Thoracic aorta (tissue), 2 donors: ENCODE results near the gene CHST13. TPM values are rescaled to one million over a fixed set of nuclear protein-coding genes. Genes with fewer than 3 reads are reported as not detected.

Experiments
- ATAC-seq: fragments of 150-250 bp; one replicate; pipeline ENCODE4 v1.8.0; 2017; ENCODE audit warnings: low read depth; ENCODE audit not compliant: insufficient number of reproducible peaks, low FRiP score
- DNase-seq: peaks from one replicate; pipeline ENCODE4 v3.0.0-alpha.2; 2020; ENCODE audit warnings: low spot score
- H3K27ac ChIP-seq, 2 donors: fragments of 200-600 bp; sonication (generic); 1 replicate in 1 of 2; 2 replicates in 1 of 2; pipeline ENCODE4 v1.5.1; 2016; ENCODE audit warnings: mild to moderate bottlenecking in 2 of 2, moderate library complexity in 2 of 2
- H3K27me3 ChIP-seq: fragments of 200-600 bp; sonication (generic); replicated peaks from 2 replicates; pipeline ENCODE4 v1.6.0; 2016; ENCODE audit warnings: mild to moderate bottlenecking; ENCODE audit not compliant: insufficient read depth
- H3K36me3 ChIP-seq: fragments of 200-600 bp; sonication (generic); one replicate; pipeline ENCODE4 v1.5.1; 2016
- H3K4me1 ChIP-seq, 2 donors: fragments of 200-600 bp; sonication (generic); 1 replicate in 1 of 2; 2 replicates in 1 of 2; pipeline versions ENCODE4 v1.5.1 to v1.6.0; 2016; ENCODE audit warnings: low read depth in 2 of 2, mild to moderate bottlenecking in 1 of 2; ENCODE audit not compliant: control insufficient read depth in 1 of 2
- H3K4me3 ChIP-seq: fragments of 200-600 bp; sonication (generic); 2 replicates; pipeline ENCODE4 v1.5.1; 2016; ENCODE audit warnings: mild to moderate bottlenecking
- H3K9me3 ChIP-seq: fragments of 200-600 bp; sonication (generic); 2 replicates; pipeline ENCODE4 v1.5.1; 2016
- total RNA-seq, 2 donors: library from RNA; depleted of rRNA; stranded (reverse); fragments of >200 nt; gene quantifications; one replicate each; pipeline versions ENCODE4 v1.1.0 to v1.2.3, GENCODE V29; 2016
- TF ChIP-seq, protein P1 (sequence below): fragments of 200-600 bp; sonication (generic); IDR thresholded peaks from one replicate; pipeline ENCODE4 v1.5.1; 2019; ENCODE audit warnings: antibody characterized with exemption

Gene CHST13
- total RNA-seq, 2 donors from 2014 or later = not detected

DNA sequence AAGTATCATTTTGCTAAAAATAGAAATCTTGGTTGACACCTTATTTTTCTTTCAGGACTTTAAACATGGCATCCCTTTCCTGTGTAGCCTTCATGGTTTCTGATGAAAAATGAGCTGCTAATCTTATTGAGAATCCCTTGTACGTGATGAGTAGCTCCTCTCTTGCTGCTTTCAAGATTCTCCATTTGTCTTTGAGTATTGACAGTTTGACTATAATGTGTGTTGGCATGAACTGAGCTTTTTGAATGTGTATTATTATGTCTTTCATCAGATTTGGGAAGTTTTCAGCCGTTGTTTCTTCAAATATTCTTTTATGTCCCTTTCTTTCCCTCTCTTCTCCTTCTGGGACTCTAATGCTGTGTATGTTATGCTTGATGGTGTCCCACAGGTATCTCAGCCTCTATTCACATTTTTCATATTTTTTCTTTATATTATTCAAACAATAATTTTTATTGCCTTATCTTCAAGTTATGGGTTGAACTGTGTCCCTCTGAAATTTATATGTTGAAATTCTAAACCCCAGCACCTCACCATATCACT lies 38.9 kb downstream of the CHST13 start:
- DNase-seq (no peak), ATAC-seq (no peak)
- Histone ChIP-seq H3K4me3 (no peak overlapping the region), H3K36me3 (no peaks in the 10 kb centered on the region), H3K4me1 (no peaks in the 10 kb centered on the region), H3K27me3 (no peaks in the 10 kb centered on the region), H3K9me3 (peaks cover 7% of the 10 kb centered on the region), H3K27ac (no peak overlapping the region)
- TF ChIP-seq, protein P1, sequence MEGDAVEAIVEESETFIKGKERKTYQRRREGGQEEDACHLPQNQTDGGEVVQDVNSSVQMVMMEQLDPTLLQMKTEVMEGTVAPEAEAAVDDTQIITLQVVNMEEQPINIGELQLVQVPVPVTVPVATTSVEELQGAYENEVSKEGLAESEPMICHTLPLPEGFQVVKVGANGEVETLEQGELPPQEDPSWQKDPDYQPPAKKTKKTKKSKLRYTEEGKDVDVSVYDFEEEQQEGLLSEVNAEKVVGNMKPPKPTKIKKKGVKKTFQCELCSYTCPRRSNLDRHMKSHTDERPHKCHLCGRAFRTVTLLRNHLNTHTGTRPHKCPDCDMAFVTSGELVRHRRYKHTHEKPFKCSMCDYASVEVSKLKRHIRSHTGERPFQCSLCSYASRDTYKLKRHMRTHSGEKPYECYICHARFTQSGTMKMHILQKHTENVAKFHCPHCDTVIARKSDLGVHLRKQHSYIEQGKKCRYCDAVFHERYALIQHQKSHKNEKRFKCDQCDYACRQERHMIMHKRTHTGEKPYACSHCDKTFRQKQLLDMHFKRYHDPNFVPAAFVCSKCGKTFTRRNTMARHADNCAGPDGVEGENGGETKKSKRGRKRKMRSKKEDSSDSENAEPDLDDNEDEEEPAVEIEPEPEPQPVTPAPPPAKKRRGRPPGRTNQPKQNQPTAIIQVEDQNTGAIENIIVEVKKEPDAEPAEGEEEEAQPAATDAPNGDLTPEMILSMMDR = no peak

DNA sequence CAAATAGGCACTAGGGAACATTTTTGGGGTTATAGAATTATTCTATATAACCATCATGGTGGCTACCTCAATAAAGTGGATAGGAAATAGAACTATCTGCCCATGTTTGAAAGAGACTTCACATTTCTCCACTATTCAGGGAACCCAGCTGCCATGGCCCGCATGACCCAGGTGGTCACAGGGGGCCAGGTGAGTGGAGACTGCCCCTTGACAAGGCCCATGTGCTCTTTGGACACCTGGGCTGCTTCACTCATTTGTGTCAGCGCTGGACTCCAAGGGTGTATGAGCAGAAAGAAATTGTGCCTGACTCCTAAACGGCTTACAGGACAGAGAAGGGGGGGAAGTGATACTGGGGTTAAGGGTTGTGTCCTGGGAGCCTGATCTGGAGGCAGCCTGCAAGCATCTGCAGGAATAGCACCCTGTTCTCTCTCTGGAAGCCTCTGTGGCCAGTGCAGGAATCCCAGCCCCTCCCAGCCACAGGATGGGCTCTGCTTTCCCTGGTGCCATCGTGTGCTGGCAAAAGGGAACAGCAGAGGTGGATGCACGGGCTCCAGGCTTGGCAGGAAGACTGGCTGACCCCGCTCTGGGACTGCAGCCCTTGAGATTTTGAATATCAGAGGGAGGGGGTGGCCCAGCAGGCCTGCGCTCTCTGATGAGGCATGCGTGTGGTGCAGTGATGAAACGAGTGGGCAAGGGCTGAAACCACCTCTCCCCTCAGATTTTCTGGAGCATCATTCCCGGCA lies 43.9 kb downstream of the CHST13 start:
- H3K27ac ChIP-seq = no peak overlapping the region
- H3K36me3 ChIP-seq = no peaks in the 10 kb centered on the region
- TF ChIP-seq, protein P1 = no peak
- DNase-seq = no peak
- no peaks in the 10 kb centered on the region for H3K4me1 ChIP-seq
- H3K4me3 ChIP-seq = no peak overlapping the region
- H3K27me3 ChIP-seq = no peaks in the 10 kb centered on the region
- peaks cover 2% of the 10 kb centered on the region for H3K9me3 ChIP-seq
- ATAC-seq = no peak

DNA sequence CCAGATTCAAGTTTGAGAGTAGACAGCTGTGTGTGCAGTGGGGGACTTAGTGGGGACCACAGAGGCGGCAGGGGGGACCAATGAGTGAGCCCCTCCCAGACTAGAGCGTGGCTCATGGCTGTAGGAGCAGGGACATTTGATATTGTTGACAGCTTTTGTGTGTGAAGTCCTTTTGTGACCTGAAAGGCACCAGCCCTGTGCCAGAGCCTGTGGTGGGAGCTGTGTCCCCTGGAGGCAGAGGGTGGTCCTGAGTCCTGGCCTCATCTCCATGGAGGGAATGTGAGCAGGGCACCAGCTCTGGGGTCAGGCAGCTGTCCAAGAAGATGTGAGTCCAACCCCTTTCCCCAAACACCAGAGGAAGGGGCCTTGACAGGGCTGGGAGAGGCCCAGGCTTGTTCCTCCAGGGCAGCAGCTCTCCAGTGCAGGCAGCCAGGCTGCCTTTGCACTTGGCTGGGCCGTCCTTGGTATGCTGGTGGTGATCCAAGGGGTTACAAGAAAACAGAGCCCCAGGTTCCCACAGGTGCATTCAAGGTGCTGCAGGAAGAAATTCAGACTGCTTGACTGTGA lies 44.9 kb downstream of the CHST13 start:
- TF ChIP-seq, protein P1 = no peak
- H3K4me1 ChIP-seq = no peaks in the 10 kb centered on the region
- no peak for ATAC-seq
- no peak for DNase-seq
- H3K36me3 ChIP-seq = no peaks in the 10 kb centered on the region
- H3K9me3 ChIP-seq = no peaks in the 10 kb centered on the region
- H3K4me3 ChIP-seq = no peak overlapping the region
- no peaks in the 10 kb centered on the region for H3K27me3 ChIP-seq
- no peak overlapping the region for H3K27ac ChIP-seq

DNA sequence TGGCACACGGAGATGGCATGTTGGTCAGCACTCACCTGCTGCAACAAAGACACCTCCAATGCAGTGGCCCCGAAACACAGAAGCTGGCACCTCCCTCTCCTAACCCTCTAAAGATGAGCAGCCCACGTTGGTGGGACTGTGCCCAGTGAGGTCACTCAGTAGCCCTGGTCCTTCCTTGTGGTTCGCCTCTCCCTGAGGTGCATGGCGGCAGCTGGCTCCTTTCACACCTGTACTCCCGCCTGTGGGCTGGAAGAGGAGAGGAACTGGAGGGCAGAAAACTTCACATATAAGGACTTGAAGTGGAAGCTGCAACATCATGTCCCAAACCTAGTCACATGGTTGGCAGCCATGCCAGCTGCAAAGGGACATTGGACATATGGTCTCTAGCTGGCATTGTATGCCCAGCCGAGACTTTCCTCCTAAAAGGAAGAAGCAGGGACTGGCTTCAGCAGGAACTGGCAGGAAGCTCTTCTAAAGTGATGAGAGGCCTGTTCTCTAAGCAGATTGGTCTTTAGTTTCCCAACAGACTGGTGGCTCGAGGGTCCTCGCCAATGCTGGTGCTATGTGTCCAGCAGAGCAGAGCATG lies 45.5 kb downstream of the CHST13 start:
- no peak for ATAC-seq
- Histone ChIP-seq H3K27me3 (no peaks in the 10 kb centered on the region), H3K9me3 (no peaks in the 10 kb centered on the region), H3K36me3 (no peaks in the 10 kb centered on the region), H3K27ac (no peak overlapping the region), H3K4me1 (no peaks in the 10 kb centered on the region), H3K4me3 (no peak overlapping the region)
- no peak for DNase-seq
- TF ChIP-seq, protein P1 = no peak

DNA sequence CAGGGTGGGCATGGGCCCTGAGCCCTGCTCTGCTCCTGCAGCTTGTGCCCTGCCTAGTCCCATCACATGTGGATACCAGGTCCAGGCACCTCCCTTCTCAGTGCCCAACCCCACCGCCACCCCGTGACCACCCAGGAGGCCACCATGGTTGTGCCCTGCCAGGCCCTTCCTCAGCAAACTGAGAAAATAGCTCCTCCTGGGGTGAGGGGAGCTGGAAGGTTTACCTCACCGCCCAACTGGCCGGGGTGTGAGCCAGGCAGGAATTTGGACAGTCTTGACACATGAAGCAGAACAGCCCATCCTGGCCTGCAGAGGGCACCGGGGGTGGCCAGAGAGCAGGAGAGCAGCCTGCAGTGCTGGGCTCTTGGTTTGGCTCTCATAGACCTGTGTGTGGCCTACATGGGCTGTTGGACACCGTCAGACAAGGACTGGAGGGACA lies 46.2 kb downstream of the CHST13 start:
- ATAC-seq (no peak), DNase-seq (no peak)
- H3K9me3 ChIP-seq = no peaks in the 10 kb centered on the region
- no peaks in the 10 kb centered on the region for H3K4me1 ChIP-seq
- no peaks in the 10 kb centered on the region for H3K36me3 ChIP-seq
- H3K27me3 ChIP-seq = no peaks in the 10 kb centered on the region
- no peak overlapping the region for H3K27ac ChIP-seq
- TF ChIP-seq, protein P1 = no peak
- H3K4me3 ChIP-seq = no peak overlapping the region
